Dedifferentiated amniotic fluid mesenchymal stem cell (primary cell): ENCODE data around the gene MCM9.
"Not testable (repeated sequence)": the region's sequence is repeated elsewhere in the genome, so short reads cannot be mapped to it uniquely, and the experiment has no call there.

Experiments
- DNase-seq: peaks from one replicate; pipeline ENCODE4 v3.0.0-alpha.2; 2016; ENCODE audit errors: extremely low spot score

MCM9 gene

GRCh38 chr6:118800394-118801071 lies 134.4 kb downstream of the MCM9 start:
- peak; percentile 94 for DNase-seq

DNA sequence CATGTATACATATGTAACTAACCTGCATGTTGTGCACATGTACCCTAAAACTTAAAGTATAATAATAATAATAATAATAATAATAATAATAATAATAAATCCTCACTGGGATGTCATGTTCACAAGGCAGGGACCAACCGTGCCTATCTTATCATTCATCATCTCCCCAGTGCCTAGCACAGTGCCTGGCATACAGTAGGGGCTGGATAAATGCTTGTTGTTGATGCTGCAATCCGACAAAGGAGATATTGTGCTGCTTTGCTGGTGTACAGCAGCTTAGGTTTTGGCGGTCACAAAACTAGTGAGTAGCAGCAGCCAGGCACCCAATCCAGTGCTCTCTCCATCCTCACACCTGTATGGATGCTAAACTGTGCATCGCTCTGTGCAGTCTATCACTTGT lies 135.1 kb downstream of the MCM9 start:
- DNase-seq = no peak

DNA sequence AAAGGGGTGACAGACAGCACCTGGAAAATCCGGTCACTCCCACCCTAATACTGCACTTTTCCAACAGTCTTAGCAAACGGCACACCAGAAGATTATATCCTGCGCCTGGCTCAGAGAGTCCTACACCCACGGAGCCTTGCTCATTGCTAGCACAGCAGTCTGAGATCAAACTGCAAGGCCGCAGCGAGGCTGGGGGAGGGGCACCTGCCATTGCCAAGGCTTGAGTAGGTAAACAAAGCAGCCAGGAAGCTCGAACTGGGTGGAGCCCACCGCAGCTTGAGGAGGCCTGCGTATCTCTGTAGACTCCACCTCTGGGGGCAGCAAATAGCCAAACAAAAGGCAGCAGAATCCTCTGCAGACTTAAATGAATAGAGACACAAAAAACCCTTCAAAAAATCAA lies 138.4 kb downstream of the MCM9 start:
- DNase-seq = not testable (repeated sequence)

DNA sequence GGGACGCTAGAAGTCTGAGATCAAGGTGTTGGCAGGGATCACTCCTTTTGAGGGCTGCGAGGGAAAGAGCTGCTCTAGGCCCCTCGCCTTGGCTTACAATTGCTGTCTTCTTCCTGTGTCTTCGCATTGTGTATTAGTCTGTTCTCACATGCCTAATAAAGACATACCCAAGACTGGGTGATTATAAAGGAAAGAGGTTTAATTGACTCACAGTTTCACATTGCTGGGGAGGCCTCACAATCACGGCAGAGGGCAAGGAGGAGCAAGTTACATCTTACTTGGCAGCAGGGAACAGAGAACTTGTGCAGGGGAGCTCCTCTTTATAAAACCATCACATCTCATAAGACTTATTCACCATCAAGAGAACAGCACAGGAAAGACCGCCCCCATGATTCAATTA lies 143.5 kb downstream of the MCM9 start:
- DNase-seq = no peak

- no peak for DNase-seq
These were observed 145.0 kb downstream of the MCM9 start for GRCh38 chr6:118789954-118790353.

GRCh38 chr6:118789419-118789818 lies 145.5 kb downstream of the MCM9 start:
- no peak for DNase-seq

DNA sequence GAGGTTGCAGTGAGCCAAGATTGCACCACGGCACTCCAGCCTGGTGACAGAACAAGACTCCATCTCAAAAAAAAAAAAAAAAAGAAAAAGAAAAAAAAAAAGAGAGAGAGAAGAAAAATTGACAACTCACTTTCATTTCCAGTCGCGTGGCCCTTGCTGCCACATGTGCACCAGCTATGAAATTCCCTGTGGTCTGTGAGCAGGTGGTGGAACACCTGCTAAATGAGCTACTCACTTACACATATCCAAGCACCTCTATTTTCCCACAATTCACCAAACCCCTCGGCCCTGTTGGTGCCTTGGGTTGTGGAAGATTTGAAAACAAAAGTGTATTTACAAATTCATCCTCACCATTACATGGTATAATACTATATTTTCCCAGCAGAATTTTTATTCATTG lies 146.3 kb downstream of the MCM9 start:
- no peak for DNase-seq

DNA sequence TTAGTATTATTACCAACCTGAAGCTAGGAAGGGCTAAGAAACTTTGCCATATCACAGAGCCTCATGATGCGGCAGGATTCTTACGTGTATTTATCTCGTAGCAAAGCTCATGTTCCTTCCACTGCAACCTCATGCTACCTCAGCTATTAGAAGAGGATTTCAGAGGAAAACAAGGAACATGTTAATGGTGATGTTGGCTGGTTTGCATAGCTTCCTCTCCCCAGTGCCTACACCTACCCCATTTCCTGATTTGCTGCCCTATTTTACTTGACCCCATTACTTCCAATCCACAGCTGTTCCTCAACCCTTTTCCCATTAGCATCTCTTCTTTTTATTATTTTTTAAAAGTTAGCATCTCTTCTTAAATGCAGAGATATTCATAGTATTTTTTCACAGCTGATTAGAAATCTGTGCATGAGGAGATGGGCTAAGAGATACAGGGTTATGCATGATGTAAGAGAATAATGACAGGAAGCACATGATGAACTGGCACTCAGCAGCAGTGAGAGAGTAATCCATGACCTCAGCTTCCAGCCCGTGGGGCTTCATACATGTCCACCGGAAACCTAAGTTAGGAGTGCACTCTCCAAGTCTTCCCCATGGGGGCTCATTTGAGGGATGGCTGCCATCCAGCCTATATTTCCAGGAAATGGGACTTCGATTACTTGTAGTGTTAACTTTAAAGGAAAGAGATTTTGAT lies 147.1 kb downstream of the MCM9 start:
- no peak for DNase-seq

- no peak for DNase-seq
These were observed 148.1 kb downstream of the MCM9 start for GRCh38 chr6:118786596-118787453.

DNA sequence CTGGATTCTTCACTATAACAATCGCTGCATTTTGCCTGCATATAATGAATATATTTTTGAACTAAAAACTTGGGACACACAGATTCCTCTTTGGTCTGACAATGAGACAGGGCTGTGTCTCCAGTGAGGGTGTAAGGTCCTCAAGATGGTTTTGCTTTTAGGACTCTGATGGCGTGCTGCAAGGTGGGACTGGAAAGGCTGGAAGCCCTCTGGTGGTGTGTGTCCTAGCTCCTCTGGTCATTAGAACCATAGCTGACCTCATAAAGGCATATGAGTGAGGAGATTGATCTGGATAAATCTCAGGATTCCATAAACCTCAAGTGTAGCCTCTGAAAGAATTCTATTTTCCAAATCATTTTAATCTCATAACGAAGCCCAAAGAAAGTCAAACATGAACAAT lies 149.4 kb downstream of the MCM9 start:
- DNase-seq = no peak

DNA sequence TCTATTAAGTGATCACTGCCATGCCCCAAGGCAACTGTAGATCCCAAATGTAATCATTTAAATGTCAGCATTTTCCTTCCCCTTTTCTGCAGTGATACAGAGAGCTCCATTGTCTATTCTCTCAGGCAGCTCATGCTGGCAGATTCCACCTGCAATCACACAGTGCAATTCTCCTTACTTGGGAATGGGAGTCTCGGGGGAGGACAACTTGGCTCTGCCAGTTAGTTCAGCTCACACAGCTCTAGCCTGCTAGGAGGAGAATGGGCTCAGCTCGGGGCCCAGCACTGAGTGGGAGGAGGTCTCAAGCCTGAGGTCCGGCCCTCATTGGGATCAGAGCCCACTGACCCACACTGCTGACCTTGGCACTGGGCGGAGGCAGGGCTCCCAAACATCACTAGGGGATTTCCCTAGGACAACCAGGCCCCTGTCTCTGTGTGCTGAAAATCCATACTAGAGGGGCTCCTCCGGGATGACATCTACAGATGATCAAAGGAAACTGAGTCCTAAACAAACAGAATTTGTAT lies 150.3 kb downstream of the MCM9 start:
- no peak for DNase-seq

- no peak for DNase-seq
These were observed 150.9 kb downstream of the MCM9 start for GRCh38 chr6:118783931-118784550.

DNA sequence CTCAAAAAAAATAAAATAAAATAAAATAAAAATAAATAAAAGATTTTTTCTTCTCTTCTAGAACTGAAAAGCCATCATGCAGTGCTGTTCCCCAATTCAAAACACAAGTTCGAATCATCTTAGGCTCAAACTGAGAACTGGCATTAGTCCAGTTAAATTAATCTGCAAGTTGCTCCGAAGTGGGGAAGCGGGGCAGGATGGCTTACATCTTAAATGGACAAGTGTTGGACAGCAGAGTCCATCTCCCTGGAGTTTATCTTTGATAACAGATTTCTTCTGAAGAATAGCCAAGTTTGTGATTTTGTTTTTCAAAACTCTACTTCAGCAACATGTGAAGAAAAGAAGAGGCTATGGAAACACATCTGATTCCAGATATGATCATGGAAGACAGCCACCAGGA lies 152.3 kb downstream of the MCM9 start:
- no peak for DNase-seq

DNA sequence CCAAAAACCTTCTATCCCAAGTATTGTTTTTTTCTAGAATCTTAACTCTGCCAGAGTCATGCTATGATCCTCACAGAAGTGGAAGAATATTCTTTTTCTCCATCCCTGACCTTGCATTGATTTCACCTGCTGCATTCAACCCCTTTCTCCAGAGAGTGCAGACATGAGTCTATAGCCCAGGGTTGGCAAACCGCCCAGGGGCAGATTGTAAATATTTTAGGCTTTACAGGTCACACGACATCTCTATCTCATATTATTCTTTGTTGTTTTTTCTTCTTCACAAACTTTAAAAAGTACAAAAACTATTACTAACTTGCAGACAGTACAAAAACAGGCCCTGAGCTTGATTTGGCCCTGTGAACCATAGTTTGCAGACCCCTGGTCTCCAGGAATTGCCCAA lies 153.1 kb downstream of the MCM9 start:
- DNase-seq = no peak

DNA sequence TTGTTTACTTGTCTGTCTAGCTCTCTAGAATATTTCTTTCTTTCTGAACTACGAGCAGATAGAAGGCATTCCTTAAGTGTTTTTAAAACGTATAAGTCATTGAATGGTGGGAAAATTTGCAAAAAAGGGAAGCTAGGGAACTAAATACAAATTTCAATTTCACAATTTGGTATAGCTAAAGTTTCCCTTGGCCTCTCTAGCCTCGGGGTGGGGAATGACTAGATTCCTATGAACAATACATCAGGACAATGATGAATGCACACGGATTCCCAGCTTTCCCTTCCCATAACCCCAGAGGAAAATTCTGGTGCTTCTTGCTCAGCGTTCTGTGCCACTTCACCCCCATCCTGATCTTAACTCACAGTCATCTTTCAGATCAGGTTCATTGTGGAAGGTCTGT lies 154.3 kb downstream of the MCM9 start:
- no peak for DNase-seq

DNA sequence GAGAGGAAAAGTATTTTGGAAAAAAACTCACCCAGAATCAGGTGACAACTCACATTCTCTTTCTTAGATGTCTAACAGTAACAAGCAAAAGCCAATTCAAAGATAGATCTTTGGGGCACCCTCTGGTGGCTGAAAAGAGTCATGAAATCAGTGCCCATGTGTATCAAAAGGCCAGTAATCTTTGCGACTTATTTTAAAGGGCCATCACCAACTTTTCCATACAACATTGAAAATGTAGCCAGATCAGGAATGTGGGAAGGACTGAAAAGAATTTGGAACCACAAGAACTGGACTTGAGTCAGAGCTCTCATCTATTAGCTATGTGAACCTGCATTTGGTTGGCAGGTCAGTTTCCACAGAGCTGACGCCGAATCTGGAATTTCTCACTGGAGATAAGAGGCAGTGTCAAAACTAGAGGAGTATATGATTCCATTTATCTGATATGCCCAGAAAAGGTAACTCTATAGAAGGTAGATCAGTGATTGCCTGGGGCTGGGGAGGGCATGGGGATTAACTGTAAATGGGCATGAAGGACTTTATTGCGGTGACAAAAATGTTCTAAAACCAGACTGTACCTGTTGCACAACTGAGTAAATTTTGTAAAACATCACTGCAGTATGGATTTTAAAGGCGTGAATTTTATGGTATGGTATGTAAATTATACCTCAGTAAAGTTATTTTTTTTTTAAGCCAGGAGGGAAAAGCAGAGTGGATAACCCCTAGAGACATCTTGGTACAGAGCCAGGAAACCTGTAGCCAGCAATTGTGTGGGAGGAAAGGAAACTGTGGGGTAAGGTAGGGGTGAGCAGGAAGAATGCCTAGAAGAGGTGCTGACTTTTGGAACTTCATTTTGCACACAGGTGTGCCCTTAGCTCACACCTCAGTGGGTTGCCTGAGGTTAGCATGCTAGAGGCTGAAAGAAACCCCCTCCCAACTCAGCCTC lies 158.1 kb downstream of the MCM9 start:
- DNase-seq = peak; percentile 83

DNA sequence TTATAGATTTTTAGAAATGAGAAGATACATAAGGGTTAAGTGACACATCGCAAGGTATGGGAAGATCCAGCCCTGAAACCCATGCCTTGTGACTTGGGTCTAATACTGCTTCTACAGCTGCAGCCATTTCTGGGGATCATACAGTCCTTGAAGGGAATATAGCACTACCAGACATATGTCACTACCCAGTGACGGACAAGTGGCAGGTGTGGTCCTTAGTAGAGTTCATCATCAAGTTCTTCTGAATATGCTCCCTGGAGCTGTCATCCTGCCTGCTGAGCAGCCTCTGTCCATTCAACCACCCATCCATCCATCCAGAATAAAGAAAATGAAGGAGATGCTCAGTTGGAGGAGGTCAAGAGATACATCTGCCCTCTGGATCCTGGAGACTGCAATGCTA lies 159.6 kb downstream of the MCM9 start:
- no peak for DNase-seq

- DNase-seq = no peak
These were observed 160.4 kb downstream of the MCM9 start for GRCh38 chr6:118774581-118774980.

DNA sequence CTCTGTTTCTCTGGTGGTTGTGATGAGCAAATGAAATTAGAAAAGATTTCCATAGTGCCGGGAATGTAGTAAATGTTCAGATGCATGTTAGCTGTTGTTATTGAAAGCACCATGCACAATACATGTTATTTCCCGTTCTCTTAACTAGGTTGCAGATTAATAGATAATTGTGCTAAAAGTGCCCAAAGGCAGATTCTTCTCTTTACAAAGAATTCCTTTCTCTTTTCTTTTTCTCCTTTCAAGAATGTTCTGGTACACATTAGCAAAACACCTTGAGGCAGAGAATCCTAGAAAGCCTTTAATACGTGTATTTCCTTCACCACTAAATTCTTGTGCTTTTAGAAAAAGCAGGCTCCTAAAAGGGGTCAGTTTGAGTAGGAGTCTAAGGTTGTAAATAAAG lies 162.1 kb downstream of the MCM9 start:
- no peak for DNase-seq

DNA sequence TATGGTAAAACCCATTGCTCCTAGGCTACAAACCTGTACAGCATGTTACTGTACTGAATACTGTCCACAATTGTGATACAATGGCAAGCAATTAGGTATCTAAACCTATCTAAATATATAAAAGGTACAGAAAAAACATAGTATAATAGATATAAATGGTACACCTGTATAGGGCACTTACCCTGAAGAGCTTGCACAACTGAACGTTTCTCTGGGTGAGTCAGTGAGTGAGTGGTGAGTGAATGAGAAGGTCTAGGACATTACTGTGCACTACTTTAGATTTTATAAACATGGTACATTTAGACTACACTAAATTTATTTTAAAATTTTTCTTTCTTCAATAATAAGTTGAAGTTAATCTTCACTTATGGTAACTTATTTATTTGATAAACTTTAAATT lies 163.7 kb downstream of the MCM9 start:
- no peak for DNase-seq

DNA sequence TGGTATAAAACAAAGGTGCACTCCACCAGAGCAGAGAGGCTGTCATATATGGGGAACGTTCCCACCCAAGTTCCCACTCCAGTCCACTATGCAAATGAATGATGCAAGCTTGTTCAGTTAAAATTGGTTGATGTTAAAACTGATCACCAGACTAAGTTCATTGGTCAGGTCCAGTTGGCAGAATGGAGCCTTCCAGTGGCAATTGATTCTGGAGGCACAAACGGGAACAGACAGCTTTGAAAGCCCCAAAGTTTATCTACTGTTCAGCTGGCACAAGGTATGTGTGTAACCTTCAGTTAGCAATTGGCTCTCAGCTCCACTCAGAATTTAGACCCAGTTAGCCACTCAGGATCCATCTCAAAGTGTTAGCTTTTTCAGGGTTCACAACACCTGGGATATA lies 164.1 kb downstream of the MCM9 start:
- DNase-seq = no peak
